NB4 (cell line): ENCODE data around the gene PRSS48.

ENCODE experiments used
- CTCF ChIP-seq: IDR thresholded peaks from one replicate; pipeline ENCODE4 v1.5.1; 2012; ENCODE audit warnings: low read depth, low read length
- POLR2A ChIP-seq: IDR thresholded peaks from 2 replicates; pipeline ENCODE4 v1.6.1; 2011; ENCODE audit warnings: mild to moderate bottlenecking; ENCODE audit not compliant: insufficient read length; ENCODE audit errors: extremely low read depth

- no peak for TF ChIP-seq CTCF
- no peak for TF ChIP-seq POLR2A
These were observed 7.7 kb downstream of the PRSS48 start for GRCh38 chr4:151284534-151285245.
